GM12878 (cell line): Measurements from ENCODE around the gene CBLB. TPM values are rescaled to one million over a fixed set of nuclear protein-coding genes. Genes with fewer than 3 reads are reported as not detected.

Experiments used
- ATAC-seq: fragments of 200-7000 bp; cut with Tn5 transposase; 3 replicates; pipeline ENCODE4 v1.9.1; 2020; ENCODE audit warnings: mild to moderate bottlenecking, moderate library complexity
- BruUV-seq: library from RNA; stranded (reverse); fragments of 400-500 nt; replicated peaks from 2 replicates; lab custom pipeline; 2021; lab: Mats Ljungman, UMichigan
- CTCF ChIA-PET: fragments of 300-600 bp; sonication (Branson Sonifier 250); formaldehyde crosslinking; extraction: SDS; loops from one replicate; lab custom pipeline; 2021; ENCODE audit warnings: inconsistent platforms; lab: Yijun Ruan, JAX
- POLR2A ChIA-PET: fragments of 350-600 bp; formaldehyde crosslinking; extraction: SDS; loops from one replicate; lab custom pipeline; 2021; ENCODE audit warnings: inconsistent platforms; lab: Charles Lee
- RAD21 ChIA-PET: fragments of 300-600 bp; sonication (Branson Sonifier 250); formaldehyde crosslinking; loops from one replicate; lab custom pipeline; 2023; ENCODE audit warnings: antibody characterized with exemption; ENCODE audit not compliant: unreplicated experiment; lab: Charles Lee
- SMC1A ChIA-PET: fragments of 300-600 bp; sonication (Branson Sonifier 250); formaldehyde crosslinking; loops from one replicate; lab custom pipeline; 2023; ENCODE audit not compliant: unreplicated experiment, uncharacterized antibody; lab: Charles Lee
- DNase-seq: peaks from one replicate; pipeline ENCODE4 v3.0.0-alpha.2; 2011; ENCODE audit warnings: low read depth, low spot score
- FAIRE-seq: peaks from 3 replicates; lab custom pipeline; 2011; peaks lifted over from hg19 to GRCh38; lab: Jason Lieb, UNC
- H2AFZ ChIP-seq: 2 replicates; pipeline ENCODE4 v1.6.0; 2011; ENCODE audit warnings: low read depth, low read length, control low read depth; ENCODE audit not compliant: control insufficient read depth
- H3K27ac ChIP-seq: 2 replicates; pipeline ENCODE4 v1.5.1; 2011; ENCODE audit warnings: control low read depth; ENCODE audit not compliant: control insufficient read depth, insufficient read depth
- H3K27me3 ChIP-seq, 2 experiments: replicated peaks in 1 of 2; 2 replicates each; pipeline versions ENCODE4 v1.6.0 to v1.6.1; 2011; ENCODE audit warnings: low read length in 1 of 2; ENCODE audit not compliant: control insufficient read depth in 2 of 2, insufficient read depth in 2 of 2
- H3K36me3 ChIP-seq, 2 experiments: 2 replicates each; pipeline ENCODE4 v1.5.1; 2011; ENCODE audit warnings: low read length in 1 of 2; ENCODE audit not compliant: control insufficient read depth in 2 of 2, insufficient read depth in 2 of 2
- H3K4me1 ChIP-seq: 2 replicates; pipeline ENCODE4 v1.6.1; 2011; ENCODE audit warnings: mild to moderate bottlenecking, low read length, moderate library complexity, mixed read lengths; ENCODE audit not compliant: control insufficient read depth, insufficient read depth
- H3K4me2 ChIP-seq: 2 replicates; pipeline ENCODE4 v1.6.0; 2011; ENCODE audit warnings: control low read depth; ENCODE audit not compliant: control insufficient read depth, insufficient read depth
- H3K4me3 ChIP-seq: fragments of 200-600 bp; sonication (generic); 2 replicates; pipeline ENCODE4 v1.5.1; 2016
- H3K79me2 ChIP-seq: 2 replicates; pipeline ENCODE4 v1.6.0; 2011; ENCODE audit warnings: low read length; ENCODE audit not compliant: control insufficient read depth, insufficient read depth
- H3K9ac ChIP-seq: 2 replicates; pipeline ENCODE4 v1.8.0; 2011; ENCODE audit warnings: low read length, control low read depth, mixed read lengths; ENCODE audit not compliant: control insufficient read depth, insufficient read depth
- H3K9me3 ChIP-seq: replicated peaks from 3 replicates; pipeline ENCODE4 v1.5.1; 2011; ENCODE audit warnings: mild to moderate bottlenecking, low read length; ENCODE audit not compliant: control insufficient read depth, insufficient read depth
- H4K20me1 ChIP-seq: 2 replicates; pipeline ENCODE4 v1.6.0; 2011; ENCODE audit not compliant: control insufficient read depth, insufficient read depth
- KAT2A ChIP-seq: conservative IDR thresholded peaks from 2 replicates; pipeline ENCODE4 v1.6.1; 2011; ENCODE audit warnings: low read depth, low read length; ENCODE audit not compliant: control insufficient read depth
- MTA2 ChIP-seq: fragments of 450-650 bp; IDR thresholded peaks from 2 replicates; pipeline ENCODE4 v1.6.1; 2016; ENCODE audit warnings: low read depth, mild to moderate bottlenecking, moderate library complexity
- NFYB ChIP-seq: IDR thresholded peaks from 2 replicates; pipeline ENCODE4 v1.6.1; 2011; ENCODE audit warnings: low read depth, mild to moderate bottlenecking, low read length, improper control_type of control experiment, moderate library complexity; ENCODE audit not compliant: insufficient read depth
- PAX5 ChIP-seq: IDR thresholded peaks from 2 replicates; pipeline ENCODE4 v1.6.1; 2011; ENCODE audit warnings: low read depth, low read length, borderline replicate concordance
- POLR2AphosphoS2 ChIP-seq: IDR thresholded peaks from 2 replicates; pipeline ENCODE4 v1.6.1; 2011; ENCODE audit warnings: low read depth, mild to moderate bottlenecking, low read length, improper control_type of control experiment, moderate library complexity
- RAD51 ChIP-seq: fragments of 450-650 bp; IDR thresholded peaks from 2 replicates; pipeline ENCODE4 v1.6.1; 2016; ENCODE audit warnings: moderate library complexity, mild to moderate bottlenecking, inconsistent platforms
- RCOR1 ChIP-seq: conservative IDR thresholded peaks from 2 replicates; pipeline ENCODE4 v1.6.1; 2012; ENCODE audit warnings: low read depth, low read length, improper control_type of control experiment
- SMAD1 ChIP-seq: fragments of 450-650 bp; IDR thresholded peaks from 2 replicates; pipeline ENCODE4 v1.6.1; 2018; ENCODE audit warnings: mild to moderate bottlenecking, low read depth; ENCODE audit not compliant: partially characterized antibody
- ZZZ3 ChIP-seq: IDR thresholded peaks from 2 replicates; pipeline ENCODE4 v1.6.1; 2011; ENCODE audit warnings: low read depth; ENCODE audit not compliant: control insufficient read depth, insufficient read length
- WGBS: methylation state at CpG from one replicate; pipeline ENCODE4 v1.1.6; 2016; ENCODE audit warnings: low lambda C conversion rate; ENCODE audit not compliant: insufficient replicate concordance, insufficient coverage; ENCODE audit errors: missing lambda C conversion rate; 5-methylcytosine and 5-hydroxymethylcytosine counted together
- in situ Hi-C: fragments of 300-500 bp; cut with MboI; formaldehyde crosslinking; loops from 9 replicates; pipeline ENCODE4 v1.14.3; 2018; ENCODE audit warnings: mixed read lengths
- intact Hi-C: fragments of 100-400 bp; cut with micrococcal nuclease; formaldehyde crosslinking; loops from one replicate; pipeline ENCODE4 v1.14.2; 2022; ENCODE audit not compliant: unreplicated experiment
- polyA plus RNA-seq, 11 experiments: library from polyadenylated mRNA; depleted of rRNA in 4 of 11; unstranded in 6 of 11; stranded (reverse) in 5 of 11; fragments of >200 nt; fragmentation: Nextera tagmentation in 4 of 11; fragmentation: Illumina TruSeq in 1 of 11; extraction: Ambion mirVana in 4 of 11; extraction: Trizol in 1 of 11; gene quantifications; 1 replicate in 1 of 11; 2 replicates in 10 of 11; pipeline versions ENCODE4 v1.2.1 to v1.2.3, GENCODE V29; 2011 to 2016; ENCODE audit warnings: inconsistent platforms in 2 of 11, missing spikeins in 2 of 11, low read depth in 1 of 11
- total RNA-seq, 4 experiments: library from RNA; depleted of rRNA in 3 of 4; stranded (reverse); fragments of >200 nt in 3 of 4; fragmentation: Illumina TruSeq in 1 of 4; extraction: Trizol in 1 of 4; gene quantifications; 2 replicates each; pipeline versions ENCODE4 v1.2.1 to v1.2.3, GENCODE V29; 2013 to 2021
- TF ChIP-seq, protein P1 (sequence below): IDR thresholded peaks from 2 replicates; pipeline ENCODE4 v1.6.1; 2011; ENCODE audit warnings: borderline replicate concordance, low read depth, mild to moderate bottlenecking, moderate library complexity, mixed read lengths, low read length; ENCODE audit not compliant: insufficient read depth; ENCODE audit errors: extremely low read length

The CBLB gene
- total and polyA plus RNA-seq, 10 of the 15 experiments (the other 5 are each of a cell fraction or from before 2014, with no cell fraction given) = 17.2 to 107 (median 41.9) TPM

DNA sequence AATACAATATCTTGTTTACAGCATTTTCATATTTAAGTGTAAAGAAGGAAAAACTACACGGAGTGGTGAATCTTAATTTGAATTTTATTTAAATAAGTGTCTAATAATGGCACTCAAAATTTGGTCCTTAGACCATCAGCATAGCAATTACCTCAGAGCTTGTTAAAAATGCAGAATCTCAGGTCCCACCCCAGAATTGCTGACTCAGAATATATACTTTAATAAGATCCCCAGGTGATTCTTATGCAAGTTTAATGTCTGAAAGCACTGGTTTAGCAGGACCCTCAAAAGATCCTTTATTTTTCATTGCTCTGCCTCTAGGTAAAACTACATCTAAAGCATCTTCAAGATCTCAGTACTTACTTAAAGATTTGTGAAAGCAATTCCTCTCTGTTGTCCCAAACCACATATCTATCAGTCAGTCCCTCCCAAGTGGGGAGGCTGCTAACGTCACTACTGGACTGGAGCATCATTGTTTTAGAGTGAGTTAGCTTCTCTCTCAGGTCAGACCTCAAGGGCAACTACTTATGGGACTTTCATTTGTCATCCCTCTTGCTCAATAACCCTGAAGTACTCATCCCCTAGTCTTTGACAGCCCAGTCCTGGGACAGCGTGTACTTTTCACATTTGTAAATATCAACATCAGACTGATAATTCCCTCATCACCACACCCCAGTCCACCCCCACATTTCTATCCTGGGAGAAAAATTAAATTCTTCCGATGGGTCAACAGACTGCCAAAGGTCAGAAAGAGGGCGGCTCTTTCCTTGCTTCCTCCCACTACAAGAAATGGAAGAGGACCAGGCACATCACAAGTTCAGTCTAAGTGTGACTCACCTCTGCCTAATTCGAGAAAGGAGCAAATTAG is 76.7 kb downstream of the CBLB start (continued):
- TF ChIP-seq, protein P1, sequence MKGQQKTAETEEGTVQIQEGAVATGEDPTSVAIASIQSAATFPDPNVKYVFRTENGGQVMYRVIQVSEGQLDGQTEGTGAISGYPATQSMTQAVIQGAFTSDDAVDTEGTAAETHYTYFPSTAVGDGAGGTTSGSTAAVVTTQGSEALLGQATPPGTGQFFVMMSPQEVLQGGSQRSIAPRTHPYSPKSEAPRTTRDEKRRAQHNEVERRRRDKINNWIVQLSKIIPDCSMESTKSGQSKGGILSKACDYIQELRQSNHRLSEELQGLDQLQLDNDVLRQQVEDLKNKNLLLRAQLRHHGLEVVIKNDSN = no peak

DNA sequence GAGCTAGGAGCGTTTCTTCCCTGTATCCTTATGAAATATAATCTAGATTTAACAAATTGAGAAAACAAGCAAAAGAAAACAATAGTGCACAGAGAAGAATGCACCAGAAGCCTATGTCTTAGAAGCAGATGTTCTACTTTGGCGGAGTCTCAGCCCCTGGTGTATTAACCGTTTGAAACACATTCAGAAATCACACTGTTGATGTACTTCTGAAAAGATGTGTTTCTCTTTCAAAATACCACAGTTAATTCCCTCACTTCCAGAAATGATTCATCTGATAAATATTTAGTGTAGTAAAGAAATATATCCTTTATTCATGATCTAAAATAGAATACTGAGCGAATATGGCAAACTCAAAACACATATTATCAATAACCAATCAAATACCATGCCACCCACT is 77.7 kb downstream of the CBLB start:
- H3K36me3 ChIP-seq = no peaks in the 10 kb centered on the region; a peak in 2 of 4 replicates
- H3K27ac ChIP-seq = no peak overlapping the region
- ChIA-PET POLR2A (no interaction called here), CTCF (no interaction called here), SMC1A (interaction anchor here (1.1 to 1.5 kb wide), 2 partner anchors 24 to 26 kb away, joined by 3 to 5 read pairs; no protein-coding TSS in a partner anchor), RAD21 (interaction anchor here (2.8 kb wide), 1 partner anchor 10 kb away, joined by 6 read pairs; no protein-coding TSS in a partner anchor)
- over 99% methylated on average over 4 of the region's 4 CpGs for WGBS
- H3K4me3 ChIP-seq = no peak overlapping the region
- no peak for DNase-seq
- H3K9ac ChIP-seq = no peak overlapping the region
- FAIRE-seq = no peak
- in situ Hi-C loops = no loop called here
- peaks cover 6% of the 10 kb centered on the region; the same call in 2 of the 3 replicates for H3K9me3 ChIP-seq
- no peaks in the 10 kb centered on the region for H3K4me1 ChIP-seq
- no peak for ATAC-seq
- H2AFZ ChIP-seq = no peak overlapping the region
- intact Hi-C loops = no loop called here
- H3K27me3 ChIP-seq = no peaks in the 10 kb centered on the region
- no peaks in the 10 kb centered on the region for H4K20me1 ChIP-seq
- no peak overlapping the region for H3K4me2 ChIP-seq
- BruUV-seq = no TSS peak
- TF ChIP-seq POLR2AphosphoS2 (no peak), SMAD1 (no peak), RCOR1 (no peak), NFYB (no peak), MTA2 (no peak), PAX5 (no peak), KAT2A (no peak), RAD51 (no peak), ZZZ3 (no peak)
- TF ChIP-seq, all 136 proteins: peak for 0
- H3K79me2 ChIP-seq = peaks cover 21% of the 10 kb centered on the region
